Measurements from ENCODE around the gene CERS6.

DNA sequence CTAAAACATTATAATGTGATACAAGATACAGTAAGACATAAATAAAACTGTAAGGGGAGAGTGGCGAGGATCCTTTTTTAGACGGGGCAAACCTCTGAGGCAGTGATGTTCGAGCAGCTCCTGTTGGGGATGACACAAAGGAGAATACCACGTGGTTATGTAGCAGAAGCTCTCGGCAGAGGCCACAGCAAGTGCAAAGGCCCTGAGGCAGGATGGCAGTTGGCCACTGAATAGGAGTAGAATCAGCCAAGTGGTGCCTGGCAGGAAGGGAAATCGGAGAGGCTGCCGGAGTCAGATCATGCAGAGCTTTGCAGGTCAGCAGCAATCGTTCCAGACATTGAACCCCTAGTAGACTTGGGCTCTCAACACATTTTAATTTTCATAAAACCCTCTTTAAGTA, 365.5 kb downstream of the CERS6 start:
- TF ChIP-seq, protein P1, sequence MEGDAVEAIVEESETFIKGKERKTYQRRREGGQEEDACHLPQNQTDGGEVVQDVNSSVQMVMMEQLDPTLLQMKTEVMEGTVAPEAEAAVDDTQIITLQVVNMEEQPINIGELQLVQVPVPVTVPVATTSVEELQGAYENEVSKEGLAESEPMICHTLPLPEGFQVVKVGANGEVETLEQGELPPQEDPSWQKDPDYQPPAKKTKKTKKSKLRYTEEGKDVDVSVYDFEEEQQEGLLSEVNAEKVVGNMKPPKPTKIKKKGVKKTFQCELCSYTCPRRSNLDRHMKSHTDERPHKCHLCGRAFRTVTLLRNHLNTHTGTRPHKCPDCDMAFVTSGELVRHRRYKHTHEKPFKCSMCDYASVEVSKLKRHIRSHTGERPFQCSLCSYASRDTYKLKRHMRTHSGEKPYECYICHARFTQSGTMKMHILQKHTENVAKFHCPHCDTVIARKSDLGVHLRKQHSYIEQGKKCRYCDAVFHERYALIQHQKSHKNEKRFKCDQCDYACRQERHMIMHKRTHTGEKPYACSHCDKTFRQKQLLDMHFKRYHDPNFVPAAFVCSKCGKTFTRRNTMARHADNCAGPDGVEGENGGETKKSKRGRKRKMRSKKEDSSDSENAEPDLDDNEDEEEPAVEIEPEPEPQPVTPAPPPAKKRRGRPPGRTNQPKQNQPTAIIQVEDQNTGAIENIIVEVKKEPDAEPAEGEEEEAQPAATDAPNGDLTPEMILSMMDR (IDR thresholded peaks at IDR 0.05) = no peak
- no peak for TF ChIP-seq POLR2A (IDR thresholded peaks at IDR 0.05)

All from breast epithelium (tissue), 3 donors.